GM12801 (cell line): ENCODE data around the gene HOXA3.

Experiments used
- CTCF ChIP-seq: IDR thresholded peaks from one replicate; pipeline ENCODE4 v1.5.1; 2011; ENCODE audit warnings: control low read depth; ENCODE audit not compliant: insufficient read length; ENCODE audit errors: extremely low read depth

Gene HOXA3

GRCh38 chr7:27173511-27173955, 21.1 kb upstream of the HOXA3 start:
- no peak for TF ChIP-seq CTCF

GRCh38 chr7:27172823-27173510, 20.6 kb upstream of the HOXA3 start:
- TF ChIP-seq CTCF = no peak

- no peak for TF ChIP-seq CTCF
Observed at GRCh38 chr7:27172315-27172774, 20.0 kb upstream of the HOXA3 start.

GRCh38 chr7:27171637-27172314, 19.4 kb upstream of the HOXA3 start:
- no peak for TF ChIP-seq CTCF

- TF ChIP-seq CTCF = no peak
Observed at GRCh38 chr7:27171325-27171636, 18.9 kb upstream of the HOXA3 start.

- TF ChIP-seq CTCF = no peak
Observed at GRCh38 chr7:27170426-27171324, 18.3 kb upstream of the HOXA3 start.
